Mucosa of stomach (tissue), 1 donor: ENCODE data around the gene SYT7.

Source experiments
- H3K27me3 ChIP-seq: one replicate; pipeline ENCODE4 v1.7.0; 2013; ENCODE audit warnings: mild to moderate bottlenecking, low read length; ENCODE audit not compliant: control insufficient read depth, insufficient read depth
- H3K36me3 ChIP-seq: one replicate; pipeline ENCODE4 v1.7.0; 2013; ENCODE audit warnings: low read length; ENCODE audit not compliant: control insufficient read depth, insufficient read depth
- H3K4me1 ChIP-seq: one replicate; pipeline ENCODE4 v1.7.0; 2013; ENCODE audit warnings: mild to moderate bottlenecking, low read length; ENCODE audit not compliant: control insufficient read depth, insufficient read depth
- H3K4me3 ChIP-seq: one replicate; pipeline ENCODE4 v1.7.0; 2013; ENCODE audit warnings: low read length
- H3K9ac ChIP-seq: one replicate; pipeline ENCODE4 v1.7.0; 2013; ENCODE audit warnings: mild to moderate bottlenecking, low read length, moderate library complexity
- H3K9me3 ChIP-seq: one replicate; pipeline ENCODE4 v1.7.0; 2013; ENCODE audit warnings: mild to moderate bottlenecking, low read length, moderate library complexity; ENCODE audit not compliant: control insufficient read depth
- donor health status: Pancreatic carcinoma.

SYT7 gene

DNA sequence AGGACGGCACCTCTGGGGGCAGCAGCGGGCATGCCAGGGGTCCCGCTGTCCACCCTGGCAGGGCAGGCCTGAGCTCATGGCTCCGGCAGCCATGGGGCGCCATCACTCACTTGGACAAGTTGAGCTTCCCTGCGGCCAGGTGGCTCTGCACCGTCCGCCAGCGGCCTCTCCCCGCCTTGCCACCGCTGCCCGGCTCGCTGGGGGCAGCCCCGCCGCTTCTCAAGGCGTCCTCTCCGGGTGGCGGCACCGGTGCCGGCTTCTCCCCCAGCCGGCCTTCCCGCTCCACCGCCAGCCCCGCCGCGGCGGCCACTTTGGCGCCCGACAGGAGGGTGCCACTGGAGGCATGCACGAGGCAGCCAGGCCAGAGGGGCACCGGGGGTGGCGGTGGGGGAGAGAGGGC, 35.0 kb downstream of the SYT7 start:
- H3K4me3 ChIP-seq, result no peak overlapping the region

DNA sequence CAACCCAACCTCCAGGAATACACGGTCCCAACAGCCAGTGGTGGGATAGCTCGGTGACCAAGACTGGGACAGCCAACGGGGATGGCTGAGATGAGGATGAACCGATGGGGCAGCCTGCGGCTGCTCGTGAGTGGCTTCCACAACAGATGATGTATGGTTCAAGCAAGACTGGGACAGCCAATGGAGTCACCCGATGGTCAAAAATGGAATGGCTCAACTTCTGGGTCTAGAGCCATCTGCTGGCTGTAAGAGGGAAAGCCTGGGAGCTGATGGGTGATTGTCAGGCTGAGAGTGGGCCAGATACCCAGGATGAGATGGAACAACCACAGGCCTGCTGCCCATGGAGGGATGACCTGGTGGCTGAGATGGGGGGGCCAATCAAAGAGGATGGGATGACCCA, 35.5 kb downstream of the SYT7 start:
- no peaks in the 10 kb centered on the region for H3K27me3 ChIP-seq

More for the DNA sequence above, 35.0 kb downstream of the SYT7 start:
- Histone ChIP-seq H3K27me3 (no peaks in the 10 kb centered on the region), H3K4me1 (peaks cover 4% of the 10 kb centered on the region), H3K36me3 (no peaks in the 10 kb centered on the region), H3K9ac (no peak overlapping the region), H3K9me3 (no peaks in the 10 kb centered on the region)

DNA sequence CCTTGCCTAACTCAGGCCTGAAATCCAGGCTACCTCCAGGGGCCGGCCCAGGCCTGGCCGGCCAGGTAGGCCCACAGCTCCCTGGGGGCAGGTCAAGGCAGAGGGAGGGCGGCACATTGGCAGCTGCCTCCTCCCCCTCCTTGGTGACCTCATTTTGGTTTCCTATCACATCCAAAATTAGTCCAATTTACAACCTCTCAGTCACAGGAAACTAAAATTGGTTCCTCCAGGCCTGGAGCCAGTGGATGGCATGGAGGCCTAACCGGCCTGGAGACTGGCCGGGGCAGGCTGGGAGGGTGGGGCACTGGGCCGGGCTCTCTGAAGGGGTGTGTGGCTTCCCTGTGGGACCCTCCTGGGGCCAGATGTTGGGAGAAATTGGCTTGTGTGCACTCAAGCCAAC, 36.4 kb downstream of the SYT7 start:
- Histone ChIP-seq H3K27me3 (no peaks in the 10 kb centered on the region), H3K9ac (no peak overlapping the region), H3K36me3 (no peaks in the 10 kb centered on the region), H3K9me3 (no peaks in the 10 kb centered on the region), H3K4me1 (peaks cover 4% of the 10 kb centered on the region), H3K4me3 (no peak overlapping the region)

More for the DNA sequence above, 35.5 kb downstream of the SYT7 start:
- peaks cover 4% of the 10 kb centered on the region for H3K4me1 ChIP-seq
- H3K36me3 ChIP-seq, result no peaks in the 10 kb centered on the region
- H3K9me3 ChIP-seq, result no peaks in the 10 kb centered on the region
- no peak overlapping the region for H3K9ac ChIP-seq
- no peak overlapping the region for H3K4me3 ChIP-seq

DNA sequence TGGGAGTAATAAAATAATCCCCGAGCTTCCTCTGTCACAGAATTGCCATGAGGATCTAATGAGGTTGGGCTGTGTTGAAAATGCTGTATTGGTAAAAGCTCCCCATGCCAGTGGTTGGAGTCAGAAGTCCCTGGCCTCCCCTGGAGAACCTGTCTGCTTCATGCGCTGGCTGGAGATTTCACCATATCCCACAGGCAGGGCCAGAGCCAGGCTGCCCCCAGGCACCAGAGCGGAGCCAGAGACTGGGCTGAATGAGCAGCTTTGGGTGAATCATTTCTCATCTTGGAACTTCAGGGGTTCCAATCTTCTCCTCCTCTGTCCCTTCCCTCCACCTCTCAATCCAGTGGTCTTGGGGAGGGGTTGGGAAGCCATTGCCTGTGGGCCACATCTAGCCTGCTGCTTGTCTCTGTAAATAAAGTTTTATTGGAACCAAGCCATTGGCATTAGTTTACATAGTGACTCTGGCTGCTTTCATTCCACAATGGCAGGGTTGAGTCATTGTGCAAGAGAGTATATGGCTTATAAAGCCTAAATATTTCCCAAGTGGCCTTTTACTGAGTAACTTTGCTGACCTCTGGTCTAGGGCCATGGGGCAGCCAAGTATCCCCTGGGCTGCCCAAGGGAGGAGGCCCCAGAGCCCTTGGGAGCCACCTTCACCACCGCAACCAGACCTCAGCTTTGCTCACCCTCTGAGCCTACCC, 37.1 kb downstream of the SYT7 start:
- Histone ChIP-seq H3K4me3 (no peak overlapping the region), H3K9me3 (no peaks in the 10 kb centered on the region), H3K36me3 (no peaks in the 10 kb centered on the region), H3K4me1 (peaks cover 4% of the 10 kb centered on the region), H3K9ac (no peak overlapping the region), H3K27me3 (no peaks in the 10 kb centered on the region)

DNA sequence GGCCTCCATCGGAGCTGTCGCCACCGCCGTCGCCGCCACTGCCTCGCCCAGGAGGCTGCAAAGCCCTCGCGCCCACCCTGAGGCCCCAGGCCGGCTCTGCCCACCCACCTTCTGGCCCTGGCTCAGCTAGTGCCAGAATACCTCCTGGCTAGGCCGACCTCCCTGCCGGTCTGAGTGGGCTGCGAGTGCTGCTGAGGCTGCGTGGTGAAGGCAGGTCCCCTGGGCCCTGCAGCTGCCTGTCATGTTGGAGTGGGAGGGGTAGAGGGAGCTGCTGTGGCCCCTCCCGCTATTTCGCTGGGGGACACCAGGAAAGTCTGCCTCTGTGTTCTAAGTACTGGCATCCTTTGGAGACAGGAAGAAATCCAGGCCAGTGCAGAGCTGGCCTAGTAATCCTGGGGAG, 38.2 kb downstream of the SYT7 start:
- Histone ChIP-seq H3K4me3 (no peak overlapping the region), H3K4me1 (peaks cover 8% of the 10 kb centered on the region)

DNA sequence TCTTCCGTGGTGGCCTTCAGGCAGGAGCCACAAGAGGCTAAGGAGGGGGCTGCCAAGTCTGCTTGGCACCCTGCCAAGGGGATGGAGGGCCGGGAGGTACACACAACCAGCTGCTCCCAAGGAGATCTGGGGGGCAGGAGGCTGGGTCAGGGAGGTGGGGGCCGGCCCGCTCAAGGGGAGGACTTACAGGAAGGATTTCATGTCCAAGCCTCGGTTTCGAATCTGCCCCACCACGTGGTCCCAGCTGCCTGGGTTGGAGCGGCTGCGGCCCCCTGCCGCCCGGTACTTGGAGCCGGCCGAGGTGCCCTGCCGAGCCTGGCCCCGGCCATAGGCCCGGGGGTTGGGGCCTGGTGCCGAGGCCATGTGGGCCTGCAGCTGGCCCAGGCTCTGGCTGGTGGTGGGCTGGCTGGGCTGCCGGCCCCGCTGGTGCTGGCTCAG, 38.8 kb downstream of the SYT7 start:
- H3K27me3 ChIP-seq, result no peaks in the 10 kb centered on the region
- H3K9ac ChIP-seq, result no peak overlapping the region
- peaks cover 8% of the 10 kb centered on the region for H3K4me1 ChIP-seq
- H3K36me3 ChIP-seq, result no peaks in the 10 kb centered on the region
- H3K9me3 ChIP-seq, result no peaks in the 10 kb centered on the region
- no peak overlapping the region for H3K4me3 ChIP-seq

More for the DNA sequence above, 38.2 kb downstream of the SYT7 start:
- Histone ChIP-seq H3K9me3 (no peaks in the 10 kb centered on the region), H3K9ac (no peak overlapping the region), H3K27me3 (no peaks in the 10 kb centered on the region), H3K36me3 (no peaks in the 10 kb centered on the region)

DNA sequence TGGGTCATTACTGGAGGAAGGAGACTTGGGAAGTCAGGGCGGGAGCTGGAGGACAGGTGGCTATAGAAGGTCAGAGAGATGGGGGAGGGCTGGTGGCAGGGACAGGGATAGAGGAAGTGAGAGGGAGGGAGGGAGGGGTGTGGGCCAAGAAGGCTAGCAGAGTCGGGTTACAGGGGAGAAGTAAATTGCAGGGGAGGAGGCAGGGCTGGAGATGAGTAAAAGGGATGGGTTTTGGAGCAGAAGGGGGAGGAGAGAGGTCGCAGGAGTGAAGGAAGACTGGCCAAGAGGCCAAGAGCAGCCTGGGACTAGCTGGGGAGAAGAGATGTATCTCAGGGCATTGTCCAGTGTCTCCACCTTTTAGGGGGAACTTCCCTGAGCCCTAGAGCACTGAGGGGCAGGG, 39.3 kb downstream of the SYT7 start:
- H3K36me3 ChIP-seq, result no peaks in the 10 kb centered on the region
- H3K9ac ChIP-seq, result no peak overlapping the region
- no peaks in the 10 kb centered on the region for H3K9me3 ChIP-seq
- H3K4me3 ChIP-seq, result no peak overlapping the region
- H3K27me3 ChIP-seq, result no peaks in the 10 kb centered on the region
- H3K4me1 ChIP-seq, result peaks cover 8% of the 10 kb centered on the region

DNA sequence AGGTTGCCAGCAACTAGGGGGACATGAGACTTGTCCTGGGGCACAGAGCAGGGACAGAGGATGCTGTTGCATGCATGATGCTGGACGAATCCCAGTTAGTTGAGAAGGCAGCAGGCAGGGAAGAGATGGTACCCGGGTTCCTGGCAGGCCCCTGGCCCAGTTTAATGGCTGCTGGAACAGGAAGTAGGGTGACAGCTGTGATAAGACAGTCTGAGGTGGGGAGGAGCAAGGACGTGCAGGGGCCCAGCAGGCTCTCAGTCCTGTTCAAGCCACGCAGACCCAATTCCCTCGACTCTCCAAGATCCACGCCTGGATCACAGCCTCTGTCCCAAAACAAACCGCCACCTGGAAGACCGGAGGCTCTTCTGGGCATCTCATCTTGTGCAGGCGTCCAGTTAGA, 40.3 kb downstream of the SYT7 start:
- Histone ChIP-seq H3K36me3 (no peaks in the 10 kb centered on the region), H3K9me3 (no peaks in the 10 kb centered on the region), H3K4me1 (peaks cover 10% of the 10 kb centered on the region), H3K4me3 (no peak overlapping the region), H3K9ac (no peak overlapping the region), H3K27me3 (no peaks in the 10 kb centered on the region)

DNA sequence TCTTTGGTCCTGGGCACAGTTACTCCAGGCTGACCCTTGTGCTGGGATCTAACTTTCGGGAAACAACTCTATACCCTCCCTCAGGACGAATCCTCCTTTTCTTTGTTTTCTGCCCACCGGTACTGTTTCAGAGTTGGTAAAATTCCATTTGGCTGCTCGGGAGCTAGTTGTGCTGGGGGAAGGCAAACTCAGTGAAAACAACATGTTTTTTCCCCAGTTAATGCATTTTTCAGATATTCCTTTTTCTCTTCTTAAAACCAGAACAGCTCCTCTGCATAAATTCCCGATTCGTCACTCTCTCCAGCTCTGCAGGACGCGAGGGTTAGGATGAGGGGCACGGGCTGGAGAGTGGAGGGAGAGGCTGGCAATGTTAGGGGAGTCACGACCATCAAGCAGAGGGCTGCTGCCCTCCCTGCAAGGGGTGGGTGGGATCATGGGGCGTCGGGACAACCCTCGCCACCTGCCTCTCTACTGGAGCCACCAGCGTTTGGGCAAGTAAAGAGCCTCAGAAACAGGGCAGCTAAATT, 41.0 kb downstream of the SYT7 start:
- H3K27me3 ChIP-seq, result peaks cover 3% of the 10 kb centered on the region

DNA sequence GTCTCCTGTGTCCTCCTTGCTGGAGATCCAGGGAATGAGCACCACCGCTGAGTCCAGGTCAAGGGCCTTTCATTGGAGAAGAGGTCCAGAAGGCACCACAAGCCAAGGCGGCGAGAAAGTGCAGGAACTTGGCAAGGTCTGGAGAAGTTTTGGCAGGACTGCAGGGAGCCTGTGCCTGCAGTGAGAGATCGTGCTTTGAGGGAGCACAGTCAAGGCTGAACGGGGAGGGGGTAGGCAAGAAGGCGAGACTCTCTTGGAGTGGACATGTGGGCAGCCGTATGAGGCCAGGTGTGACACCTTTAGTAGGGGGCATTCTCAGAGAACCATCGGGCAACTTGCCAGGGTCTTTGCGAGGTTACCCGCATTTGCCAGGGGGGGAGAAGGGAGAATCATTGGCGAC, 41.9 kb downstream of the SYT7 start:
- H3K9ac ChIP-seq, result no peak overlapping the region
- no peaks in the 10 kb centered on the region for H3K9me3 ChIP-seq
- H3K27me3 ChIP-seq, result peaks cover 3% of the 10 kb centered on the region
- no peak overlapping the region for H3K4me3 ChIP-seq
- H3K4me1 ChIP-seq, result peaks cover 24% of the 10 kb centered on the region
- H3K36me3 ChIP-seq, result no peaks in the 10 kb centered on the region

More for the DNA sequence above, 41.0 kb downstream of the SYT7 start:
- Histone ChIP-seq H3K4me3 (no peak overlapping the region), H3K4me1 (peaks cover 16% of the 10 kb centered on the region), H3K36me3 (no peaks in the 10 kb centered on the region), H3K9me3 (no peaks in the 10 kb centered on the region), H3K9ac (no peak overlapping the region)

DNA sequence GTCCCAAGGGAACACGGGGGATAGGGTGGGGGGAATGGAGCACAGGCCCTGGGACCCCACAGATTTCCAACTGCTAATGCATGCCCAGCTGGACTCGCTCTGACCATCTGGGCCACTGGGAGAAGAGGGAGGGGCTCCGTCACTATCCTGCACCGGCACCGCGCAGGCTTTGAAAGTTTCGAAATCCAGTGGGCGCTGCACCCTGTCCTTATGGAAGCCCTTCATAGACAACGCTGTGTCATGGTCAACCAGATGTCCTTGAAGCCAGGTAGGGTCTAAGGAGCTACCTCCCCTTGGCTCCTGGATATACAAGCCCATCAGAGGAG, 42.3 kb downstream of the SYT7 start:
- no peak overlapping the region for H3K4me3 ChIP-seq
- peaks cover 28% of the 10 kb centered on the region for H3K4me1 ChIP-seq
- no peak overlapping the region for H3K9ac ChIP-seq

DNA sequence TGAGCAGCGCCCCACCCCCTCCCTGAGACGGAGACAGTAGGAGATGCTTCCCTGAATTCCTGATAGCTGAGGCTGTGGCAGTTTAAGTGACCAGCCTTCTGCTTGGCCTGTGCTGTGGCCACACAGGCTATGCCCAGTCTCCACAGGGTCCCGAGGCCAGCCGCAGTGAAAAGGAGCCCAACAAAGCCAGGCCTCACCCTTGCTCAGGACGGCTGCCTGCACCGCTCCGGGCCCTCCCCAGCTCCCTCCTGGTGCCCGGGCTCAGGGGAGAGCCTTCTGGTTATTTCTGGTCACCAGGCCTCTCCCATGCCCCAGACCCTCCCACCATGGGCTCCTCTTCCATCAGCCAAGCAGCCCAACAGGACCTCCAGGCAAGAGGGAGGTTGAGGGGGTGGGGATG, 43.5 kb downstream of the SYT7 start:
- H3K9ac ChIP-seq, result no peak overlapping the region
- no peaks in the 10 kb centered on the region for H3K9me3 ChIP-seq
- no peak overlapping the region for H3K4me3 ChIP-seq
- no peaks in the 10 kb centered on the region for H3K36me3 ChIP-seq
- peaks cover 41% of the 10 kb centered on the region for H3K4me1 ChIP-seq
- peaks cover 3% of the 10 kb centered on the region for H3K27me3 ChIP-seq

More for the DNA sequence above, 42.3 kb downstream of the SYT7 start:
- H3K9me3 ChIP-seq, result no peaks in the 10 kb centered on the region
- H3K27me3 ChIP-seq, result peaks cover 3% of the 10 kb centered on the region
- no peaks in the 10 kb centered on the region for H3K36me3 ChIP-seq
